GM18511 (cell line): Measurements from ENCODE around the gene MBP.
"Not testable (repeated sequence)": the region's sequence is repeated elsewhere in the genome, so short reads cannot be mapped to it uniquely, and the experiment has no call there.

ENCODE experiments used
- ATAC-seq: cut with Tn5 transposase; IDR thresholded peaks from one replicate; pipeline ENCODE4 v1.9.1; 2021; ENCODE audit warnings: mild to moderate bottlenecking, moderate library complexity; ENCODE audit not compliant: unreplicated experiment

Gene MBP

DNA sequence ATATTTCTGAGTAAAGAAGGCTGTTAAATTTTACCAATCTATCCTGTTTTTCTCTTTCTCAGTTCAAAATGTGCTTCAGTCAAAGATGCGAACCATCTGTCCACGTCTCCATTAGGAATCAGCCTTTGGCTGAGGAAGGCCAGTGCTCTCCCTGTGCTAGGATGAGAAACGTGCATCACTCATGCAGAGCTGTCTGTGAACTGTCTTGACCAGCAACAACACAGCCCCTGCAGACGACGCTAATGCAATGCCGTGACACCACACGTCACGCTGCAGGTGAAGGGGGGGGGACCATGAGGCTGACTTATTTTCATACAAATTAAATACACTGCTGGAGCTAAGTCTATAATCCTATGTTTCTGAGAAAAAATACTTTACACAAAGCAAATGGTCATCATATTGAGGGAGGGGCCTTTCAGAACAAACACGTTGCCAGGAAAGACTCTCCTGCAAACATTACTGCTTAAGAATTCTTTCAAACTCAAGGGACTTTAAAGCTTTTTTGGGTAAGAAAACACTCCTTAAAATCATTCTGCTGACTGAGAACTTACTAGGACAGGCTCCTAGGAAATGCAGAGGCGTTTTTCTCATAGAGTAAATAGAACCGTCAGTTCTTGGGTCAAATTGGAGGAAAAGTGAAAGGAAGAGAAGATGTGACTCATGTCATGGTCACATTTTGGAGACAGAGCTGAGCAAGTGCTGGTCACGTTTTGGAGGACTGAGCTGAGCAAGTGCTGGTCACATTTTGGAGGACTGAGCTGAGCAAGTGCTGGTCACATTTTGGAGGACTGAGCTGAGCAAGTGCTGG is 97.0 kb downstream of the MBP start:
- ATAC-seq: no peak

DNA sequence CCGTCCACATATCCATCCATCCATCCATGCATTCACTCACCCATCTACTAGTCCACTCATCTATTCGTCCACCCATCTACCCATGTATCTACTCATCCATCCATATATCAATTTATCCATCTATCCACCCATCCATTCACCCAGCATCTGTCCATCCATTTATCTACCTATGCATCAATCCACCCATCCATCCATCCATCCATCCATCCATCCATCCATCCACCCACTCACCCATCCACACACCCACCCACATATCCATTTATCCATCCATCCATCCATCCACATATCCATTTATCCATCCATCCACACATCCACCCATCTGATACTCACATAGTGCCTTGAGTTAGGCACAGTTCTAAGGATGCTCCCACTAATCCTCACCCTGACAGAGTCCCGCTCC is 99.0 kb downstream of the MBP start:
- ATAC-seq: no peak

DNA sequence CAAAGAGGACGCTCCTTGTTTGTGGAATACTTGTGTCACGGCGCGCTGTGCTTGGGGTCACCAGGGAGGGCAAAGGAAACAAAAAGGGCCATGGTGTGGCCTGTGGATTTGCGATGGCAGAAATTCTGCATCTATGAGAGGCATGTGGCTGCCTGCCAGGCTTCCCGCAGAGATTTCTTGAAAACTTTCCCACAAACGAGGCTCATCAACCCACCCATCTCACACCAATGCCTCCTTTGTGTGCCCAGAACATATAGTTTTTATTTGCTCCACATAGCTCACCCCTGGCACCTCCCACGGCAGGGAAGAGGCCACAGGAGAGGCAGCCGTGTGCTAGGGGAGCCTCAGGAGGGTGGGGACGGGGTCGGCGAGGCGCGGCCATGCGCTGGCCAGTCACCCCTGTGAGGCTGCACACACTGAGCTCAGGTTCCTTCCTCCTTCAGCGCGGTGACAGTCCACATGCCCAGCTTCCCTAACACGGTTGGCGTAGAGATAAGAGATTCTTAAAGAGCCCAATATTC is 100.3 kb downstream of the MBP start:
- ATAC-seq: no peak

DNA sequence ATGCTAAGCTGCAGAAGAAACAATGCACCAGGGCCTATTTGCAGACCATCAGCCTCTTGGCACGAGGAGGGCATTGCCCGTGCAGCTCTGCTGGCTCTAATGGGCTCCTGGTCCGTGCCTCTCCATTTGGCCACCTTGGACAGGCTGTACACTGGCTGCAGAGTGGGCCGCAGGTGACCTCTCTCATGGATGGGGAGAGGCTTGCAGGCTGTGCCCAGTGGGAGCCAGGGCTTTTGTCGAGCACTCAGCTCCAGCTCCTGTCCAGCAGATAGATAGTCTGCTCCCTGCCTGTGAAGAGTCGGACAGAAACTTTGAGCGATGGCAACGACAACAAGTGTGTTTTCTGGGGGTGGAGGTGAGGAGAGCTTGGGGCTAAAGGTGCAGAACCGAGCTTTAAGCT is 100.9 kb downstream of the MBP start:
- no peak for ATAC-seq

DNA sequence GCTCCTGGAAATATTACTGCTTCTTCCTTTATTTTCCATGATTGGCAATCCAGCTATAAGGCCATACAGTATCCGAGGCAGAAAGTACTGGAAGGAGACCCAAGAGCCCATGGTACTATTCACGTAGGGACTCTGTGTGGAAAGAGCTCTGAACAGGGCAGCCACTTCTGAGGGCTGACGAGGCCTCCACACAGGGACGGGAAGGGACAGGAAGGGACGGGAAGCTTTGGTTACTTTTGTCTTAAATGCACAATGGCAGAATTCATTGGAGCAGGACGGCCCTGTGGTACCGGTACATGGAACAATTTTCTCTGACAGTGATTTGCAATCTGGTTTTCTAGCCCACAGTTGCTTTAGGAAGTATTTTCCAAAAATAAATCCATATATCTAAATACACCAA is 102.4 kb downstream of the MBP start:
- ATAC-seq: no peak

DNA sequence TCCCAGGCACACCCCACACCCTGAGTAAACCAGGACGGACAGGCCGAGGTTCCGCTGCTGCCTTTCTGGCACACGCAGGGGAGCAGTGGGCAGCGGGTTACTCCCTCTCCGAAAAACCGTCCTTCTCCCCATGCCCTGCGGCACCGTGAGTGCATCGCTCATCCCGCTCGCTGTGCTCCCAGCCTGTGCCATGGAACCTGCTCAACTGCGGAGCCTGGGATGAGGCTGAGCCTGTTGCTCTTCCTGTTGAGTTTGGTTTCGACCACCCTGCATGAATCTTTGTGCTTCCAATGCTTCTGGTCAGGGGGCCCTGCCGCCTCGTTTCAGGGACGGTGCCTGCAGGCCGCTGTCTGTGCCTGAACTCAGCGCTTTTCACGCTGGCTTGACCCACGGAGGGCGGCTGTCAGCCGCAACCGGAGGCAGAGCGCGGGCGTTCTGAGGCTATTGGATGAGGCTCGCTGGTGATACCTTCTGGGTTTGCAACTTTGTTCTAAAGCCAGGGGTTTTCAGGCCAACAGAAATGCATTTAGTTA is 106.7 kb downstream of the MBP start:
- ATAC-seq: no peak

DNA sequence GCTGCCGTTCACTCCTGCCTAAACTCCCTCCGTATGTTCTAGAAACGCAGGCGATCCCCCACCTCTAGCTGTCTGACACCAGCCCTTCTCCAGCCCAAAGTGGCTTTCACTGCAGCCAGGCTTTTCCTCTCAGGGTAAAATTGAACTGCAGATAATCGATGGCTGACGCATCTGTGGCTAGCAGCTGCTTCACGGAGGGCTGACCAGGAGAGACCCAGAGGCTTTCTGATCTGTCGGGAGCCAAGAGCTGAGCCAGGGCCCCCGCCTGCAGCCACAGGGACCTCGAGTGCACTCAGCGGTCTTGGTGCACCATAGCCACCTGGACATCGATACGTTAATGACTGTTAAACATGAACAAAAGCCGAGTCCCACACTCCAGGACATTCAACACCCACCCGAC is 107.5 kb downstream of the MBP start:
- no peak for ATAC-seq

DNA sequence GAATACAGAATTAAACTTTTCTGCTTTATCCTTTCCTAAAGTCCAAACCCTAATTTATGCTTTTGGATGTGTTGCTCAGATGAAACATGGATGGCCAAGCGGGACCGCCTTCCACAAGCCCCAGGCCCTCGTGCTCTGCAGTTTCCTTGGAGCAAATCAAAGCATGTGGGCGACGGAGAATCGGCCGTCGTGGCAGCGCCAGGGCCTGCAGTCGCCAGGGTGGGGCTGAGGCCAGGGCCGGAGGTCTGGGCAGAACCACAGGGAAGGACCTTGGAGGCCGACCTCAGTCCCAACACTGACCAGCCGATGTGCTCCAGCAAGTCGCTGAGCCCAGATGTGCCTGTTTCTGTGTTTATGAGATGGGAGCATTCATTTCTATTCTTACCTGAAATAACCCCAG is 108.1 kb downstream of the MBP start:
- no peak for ATAC-seq

DNA sequence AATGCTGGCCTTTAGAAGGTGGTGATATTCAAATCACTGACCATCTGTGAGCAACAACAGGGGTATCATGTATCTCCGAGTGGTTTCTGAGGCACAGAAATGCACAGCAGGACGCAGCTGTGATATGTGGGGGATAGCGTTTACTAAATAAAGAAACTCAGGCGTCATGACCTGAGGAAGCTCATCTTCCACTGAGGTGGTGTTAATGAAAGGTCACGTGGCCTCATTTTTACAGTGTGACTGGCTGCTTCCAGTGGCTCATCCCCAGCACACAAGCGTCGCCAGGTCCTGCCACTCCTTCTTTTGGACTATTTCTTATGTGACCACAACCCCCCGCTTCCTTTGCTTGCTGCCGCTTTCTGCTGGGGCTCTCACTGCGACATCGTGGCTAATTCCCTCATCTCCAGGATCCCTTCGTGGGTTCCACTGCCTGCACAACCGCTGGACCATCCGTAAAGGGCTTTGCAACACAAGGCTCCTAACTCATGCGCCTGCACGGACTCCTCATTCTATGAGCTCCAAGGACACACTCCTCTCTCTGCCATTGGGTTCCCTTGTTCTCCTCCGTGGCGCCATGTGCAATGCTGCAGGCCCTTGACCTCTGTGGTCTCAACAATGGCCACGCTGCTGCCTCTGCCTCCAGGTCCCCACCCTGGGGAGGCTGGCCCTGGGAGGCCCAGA is 109.3 kb downstream of the MBP start:
- ATAC-seq: no peak

DNA sequence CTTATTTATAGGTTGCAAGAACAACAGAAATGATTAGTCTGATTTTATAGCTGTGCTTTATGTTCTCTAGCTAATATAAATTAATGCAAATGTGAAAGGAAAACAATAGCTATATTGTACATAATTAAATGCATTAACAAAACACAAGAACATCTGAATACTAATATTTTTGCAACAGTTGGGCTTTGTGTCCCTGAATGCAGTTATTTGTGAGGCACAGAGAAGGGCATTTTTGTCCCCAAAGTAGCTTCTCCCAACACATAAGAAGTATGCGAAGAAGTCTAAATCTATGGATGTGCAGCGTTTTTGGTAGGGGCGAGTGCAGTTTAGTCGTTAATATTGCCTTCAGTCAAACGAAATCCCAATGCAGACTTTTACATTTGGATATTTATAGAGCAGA is 110.0 kb downstream of the MBP start:
- no peak for ATAC-seq

DNA sequence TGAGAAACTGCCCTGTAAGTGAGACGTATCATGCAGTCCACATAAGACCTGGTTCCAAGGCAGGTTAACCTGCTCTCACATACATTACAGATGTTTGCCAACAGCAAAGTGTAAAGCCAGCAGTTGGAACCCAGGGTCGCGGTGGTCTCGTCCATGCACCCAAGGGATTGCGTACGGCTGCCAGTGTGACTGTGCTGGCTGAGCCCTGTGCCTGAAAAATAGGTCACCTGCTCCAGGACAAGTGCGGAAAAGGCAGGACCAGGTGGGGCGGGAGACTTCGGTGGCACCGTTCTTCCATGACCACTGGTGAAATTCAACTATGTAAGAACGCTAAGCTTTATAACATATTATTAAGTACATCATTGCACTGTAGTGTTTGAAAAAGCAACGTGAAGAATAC is 110.5 kb downstream of the MBP start:
- no peak for ATAC-seq

DNA sequence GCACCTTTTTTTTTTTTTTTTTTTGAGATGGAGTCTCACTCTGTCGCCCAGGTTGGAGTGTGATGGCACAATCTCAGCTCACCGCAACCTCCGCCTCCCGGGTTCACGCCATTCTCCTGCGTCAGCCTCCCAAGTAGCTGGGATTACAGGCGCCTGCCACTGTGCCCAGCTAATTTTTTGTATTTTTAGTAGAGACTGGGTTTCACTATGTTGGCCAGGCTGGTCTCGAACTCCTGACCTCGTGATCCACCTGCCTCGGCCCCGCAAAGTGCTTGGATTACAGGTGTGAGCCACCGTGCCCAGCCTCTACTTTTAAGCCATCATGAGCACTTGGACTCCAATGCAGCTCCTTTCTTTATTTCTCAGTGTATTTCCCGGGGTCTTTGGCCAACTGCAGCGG is 111.1 kb downstream of the MBP start:
- not testable (repeated sequence) for ATAC-seq

DNA sequence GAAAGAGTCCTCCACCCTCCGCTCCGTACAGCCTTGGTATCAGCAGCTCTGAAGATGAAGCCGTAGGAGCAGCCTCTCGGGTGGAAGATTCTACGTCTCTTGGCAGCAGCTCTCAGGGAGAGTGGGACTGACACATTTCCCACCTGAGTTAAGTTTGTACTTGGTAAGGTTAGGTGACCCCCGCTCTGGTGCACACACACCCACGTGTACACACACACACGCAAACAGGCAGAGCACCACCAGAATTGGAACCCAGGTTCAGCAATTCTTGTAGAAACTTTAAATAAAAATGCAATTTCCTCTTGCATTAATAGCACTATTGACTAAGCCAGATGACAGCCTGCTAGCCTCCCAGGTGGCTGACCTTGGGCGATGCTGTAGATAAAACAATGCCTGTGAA is 111.5 kb downstream of the MBP start:
- ATAC-seq: no peak

DNA sequence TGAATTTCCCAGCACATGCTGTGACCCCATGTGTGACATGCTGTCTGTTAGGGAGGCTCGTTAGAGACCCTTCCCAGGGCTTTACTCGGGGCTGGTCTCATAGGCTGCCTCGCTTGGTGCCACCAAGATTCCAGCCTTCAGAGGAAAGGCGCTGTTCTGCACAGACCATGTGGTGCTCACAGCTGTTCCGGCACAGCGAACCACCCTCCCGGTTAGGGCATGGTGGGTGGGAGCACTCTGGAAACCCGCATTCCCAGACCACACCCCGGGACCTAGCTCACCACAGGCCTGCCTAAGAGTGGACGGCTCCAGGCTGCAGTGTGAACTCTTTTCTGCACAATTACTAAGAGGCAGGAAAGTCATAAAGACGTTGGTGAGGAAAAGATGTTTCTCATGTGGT is 112.0 kb downstream of the MBP start:
- no peak for ATAC-seq

DNA sequence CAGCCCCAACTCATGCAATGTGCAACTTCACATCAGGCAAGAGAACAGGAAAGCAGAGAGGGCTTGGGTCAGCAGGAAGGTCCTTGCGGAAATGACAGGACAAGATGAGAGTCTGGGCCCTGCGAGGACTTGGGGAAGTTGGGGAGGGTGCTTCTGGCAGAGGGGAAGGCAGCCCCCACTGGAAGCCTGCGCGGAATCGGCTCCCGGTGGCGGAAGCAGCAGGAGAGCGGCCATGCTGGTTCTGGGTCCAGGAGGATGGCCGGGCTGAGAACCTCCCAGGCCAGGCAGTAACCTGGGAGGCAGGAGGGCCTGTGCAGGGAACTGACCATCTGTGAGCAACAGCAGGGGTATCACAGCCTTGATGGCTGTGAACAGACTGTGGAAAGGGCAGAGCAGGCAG is 112.9 kb downstream of the MBP start:
- no peak for ATAC-seq

DNA sequence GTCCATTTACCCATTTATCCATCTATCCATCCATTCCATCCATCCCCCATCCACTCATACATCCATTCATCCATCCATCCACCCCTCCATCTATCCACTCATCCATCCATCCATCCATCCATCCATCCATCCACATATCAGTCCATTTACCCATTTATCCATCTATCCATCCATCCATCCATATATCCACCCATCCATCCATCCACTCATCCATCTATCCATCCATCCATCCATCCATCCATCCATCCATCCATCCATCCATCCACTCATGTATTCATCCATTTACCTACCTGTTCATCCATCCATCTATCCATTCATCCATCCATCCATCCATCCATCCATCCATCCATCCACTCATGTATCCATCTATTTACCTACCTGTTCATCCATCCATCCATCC is 113.9 kb downstream of the MBP start:
- ATAC-seq: not testable (repeated sequence)

DNA sequence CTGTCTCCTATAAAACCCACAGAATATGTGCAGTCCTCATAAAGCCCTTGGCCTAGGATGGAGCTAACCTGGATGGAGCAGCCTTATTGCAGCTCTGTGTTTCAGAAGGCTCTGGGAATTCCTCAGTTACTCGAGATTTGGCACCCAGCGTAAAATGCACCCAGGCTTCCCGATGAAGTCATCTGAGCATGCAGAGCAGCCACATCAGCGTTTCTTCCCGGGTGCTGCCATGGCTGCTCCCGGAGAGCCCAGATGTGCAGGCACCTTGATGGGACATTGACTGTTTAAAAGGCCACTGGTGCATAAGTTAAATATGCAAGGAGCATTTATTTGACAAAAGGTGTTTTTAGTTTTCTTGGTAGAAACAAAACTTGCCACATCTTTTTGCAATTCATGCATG is 115.2 kb downstream of the MBP start:
- no peak for ATAC-seq

DNA sequence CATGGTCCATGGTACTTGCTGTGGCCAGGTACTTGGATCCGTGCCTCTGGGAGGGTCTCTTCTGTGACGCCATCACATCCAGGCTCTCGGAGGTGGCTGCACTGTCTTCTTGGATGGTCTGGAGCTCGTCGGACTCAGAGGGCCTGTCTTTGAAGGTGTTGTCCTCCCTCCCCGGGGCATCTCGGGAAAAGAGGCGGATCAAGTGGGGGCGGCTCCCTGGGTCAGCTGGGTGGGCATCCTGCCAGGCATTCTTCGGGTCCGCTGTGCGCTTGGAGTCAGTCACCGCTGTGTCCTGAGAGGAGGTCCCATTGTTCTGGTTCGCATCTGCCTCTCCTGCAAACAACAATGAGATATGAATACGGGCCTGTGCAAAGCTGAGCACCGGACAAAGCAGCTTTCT is 115.6 kb downstream of the MBP start:
- no peak for ATAC-seq

DNA sequence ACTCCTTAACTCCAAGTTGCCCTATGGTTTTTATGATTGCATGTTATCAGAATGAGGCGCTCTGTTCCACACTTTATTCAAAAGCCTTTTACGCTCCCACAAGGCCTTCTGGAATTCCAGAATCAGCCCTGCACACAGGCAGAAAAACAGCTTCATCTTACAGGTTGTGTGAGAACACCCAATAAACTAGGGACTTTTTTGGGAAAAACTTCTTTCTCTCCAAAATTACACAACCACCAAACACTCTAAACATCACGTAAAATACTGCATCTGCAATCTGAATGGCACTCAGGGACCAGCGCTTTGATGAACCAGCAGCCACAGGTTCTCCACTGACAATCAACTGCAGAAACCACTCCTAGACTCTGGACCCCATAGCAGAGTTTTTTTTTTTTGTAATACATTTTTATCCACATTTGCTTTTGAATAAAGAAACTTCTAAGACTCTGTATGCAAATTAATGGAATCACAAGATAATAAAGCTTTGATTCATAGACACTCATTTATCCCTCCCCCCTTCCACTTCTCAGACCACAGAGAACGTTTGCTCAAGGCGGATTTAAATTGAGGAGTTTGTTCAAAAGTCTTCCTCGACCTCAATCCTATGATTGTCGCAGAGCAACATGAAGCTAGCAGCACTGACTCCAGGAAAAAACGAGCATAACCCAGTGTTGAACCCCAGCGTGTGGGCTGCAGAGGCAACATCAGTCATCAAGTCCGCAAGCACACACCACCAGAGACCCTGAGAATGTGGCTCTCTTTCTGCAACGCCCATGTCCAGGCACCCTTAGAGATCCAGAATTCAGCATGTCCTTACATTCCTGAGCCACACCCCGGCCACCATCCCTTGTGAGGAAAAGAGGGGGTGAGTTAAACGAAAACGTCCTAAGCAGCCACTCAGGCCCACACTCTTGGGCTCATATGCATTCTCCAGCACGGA is 116.5 kb downstream of the MBP start:
- ATAC-seq: no peak

DNA sequence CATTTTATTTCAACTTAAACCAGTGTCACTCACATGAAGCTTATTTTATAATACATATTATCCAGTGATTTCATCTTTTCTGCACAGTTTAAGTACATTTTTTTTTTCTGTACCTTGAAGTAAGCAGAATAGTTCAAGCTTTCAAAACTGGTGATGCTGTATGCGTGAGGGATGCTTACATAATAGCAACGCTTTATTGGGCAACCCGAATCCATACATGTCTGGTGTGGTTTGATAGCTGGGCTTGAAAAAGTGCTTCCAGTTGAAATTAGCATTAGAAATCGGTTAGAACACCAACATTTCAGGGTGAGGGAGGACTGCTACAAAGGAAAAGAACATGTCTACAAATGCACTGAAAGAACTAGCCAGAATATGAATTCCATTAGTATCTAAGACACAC is 117.4 kb downstream of the MBP start:
- ATAC-seq: no peak

DNA sequence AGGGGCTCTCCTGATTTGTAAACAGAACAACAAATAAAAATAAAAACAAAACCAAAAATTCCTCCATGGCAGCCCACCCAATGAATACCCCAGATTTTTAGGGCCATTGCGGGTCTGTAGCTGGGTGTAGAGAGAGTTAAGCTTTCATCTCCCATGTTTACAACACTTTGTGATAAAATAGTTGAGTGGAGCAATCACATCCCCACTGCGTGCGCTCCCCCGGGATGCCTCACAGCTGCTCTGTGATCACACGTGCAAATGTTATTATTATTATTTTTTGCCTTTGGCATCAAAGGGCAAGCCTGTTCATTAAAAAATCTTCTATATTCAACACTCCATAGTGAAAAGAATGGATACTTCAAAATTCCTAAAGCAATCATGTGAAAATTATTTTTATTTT is 118.0 kb downstream of the MBP start:
- no peak for ATAC-seq
